ENCODE results near the gene COMT. TPM values are rescaled to one million over a fixed set of nuclear protein-coding genes. Genes with fewer than 3 reads are reported as not detected.
A peak's percentile ranks its signal among the peaks of the same experiment; 100 is the strongest.

The COMT gene
- total RNA-seq, 1 experiment from 2014 or later, result 30.8 TPM

DNA sequence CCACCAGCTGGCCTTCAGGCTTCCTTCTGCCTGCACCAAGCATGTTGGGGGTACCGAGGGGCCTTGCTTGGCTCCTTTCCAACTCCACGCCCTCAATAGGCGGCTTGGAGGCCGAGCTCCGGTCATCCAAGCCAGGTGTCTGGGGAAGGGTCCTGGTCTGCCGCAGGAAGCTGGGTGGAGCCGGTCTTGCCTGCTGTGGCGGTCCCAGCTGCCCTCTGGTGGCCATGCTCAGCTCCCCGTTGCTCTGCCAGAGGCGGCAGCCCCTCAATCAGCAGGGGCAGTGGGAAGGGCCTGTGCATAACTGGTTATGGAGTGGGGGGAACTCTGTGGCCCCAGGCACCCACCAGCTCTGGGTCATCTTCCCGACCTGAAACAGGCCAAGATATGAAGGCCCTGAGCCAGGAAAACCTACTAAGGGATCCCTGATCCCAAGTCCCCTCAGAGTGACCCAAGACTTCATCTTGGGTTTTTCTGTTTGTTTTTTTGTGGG is 71.9 kb downstream of the COMT start (continued):
- TF ChIP-seq NR2C2 (CRISPR knock-in tag; IDR thresholded peaks at IDR 0.05) (no peak), ZNF263 (CRISPR knock-in tag; IDR thresholded peaks at IDR 0.05; ENCODE audit: low read depth) (no peak), FOXP1 (CRISPR knock-in tag; IDR thresholded peaks at IDR 0.05; ENCODE audit: borderline replicate concordance) (peak; percentile 48; the same call in 1 of the 2 replicates)
- TF ChIP-seq, protein P1, sequence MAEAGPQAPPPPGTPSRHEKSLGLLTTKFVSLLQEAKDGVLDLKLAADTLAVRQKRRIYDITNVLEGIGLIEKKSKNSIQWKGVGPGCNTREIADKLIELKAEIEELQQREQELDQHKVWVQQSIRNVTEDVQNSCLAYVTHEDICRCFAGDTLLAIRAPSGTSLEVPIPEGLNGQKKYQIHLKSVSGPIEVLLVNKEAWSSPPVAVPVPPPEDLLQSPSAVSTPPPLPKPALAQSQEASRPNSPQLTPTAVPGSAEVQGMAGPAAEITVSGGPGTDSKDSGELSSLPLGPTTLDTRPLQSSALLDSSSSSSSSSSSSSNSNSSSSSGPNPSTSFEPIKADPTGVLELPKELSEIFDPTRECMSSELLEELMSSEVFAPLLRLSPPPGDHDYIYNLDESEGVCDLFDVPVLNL (CRISPR knock-in tag; IDR thresholded peaks at IDR 0.05; ENCODE audit: borderline replicate concordance, low read depth), result no peak

DNA sequence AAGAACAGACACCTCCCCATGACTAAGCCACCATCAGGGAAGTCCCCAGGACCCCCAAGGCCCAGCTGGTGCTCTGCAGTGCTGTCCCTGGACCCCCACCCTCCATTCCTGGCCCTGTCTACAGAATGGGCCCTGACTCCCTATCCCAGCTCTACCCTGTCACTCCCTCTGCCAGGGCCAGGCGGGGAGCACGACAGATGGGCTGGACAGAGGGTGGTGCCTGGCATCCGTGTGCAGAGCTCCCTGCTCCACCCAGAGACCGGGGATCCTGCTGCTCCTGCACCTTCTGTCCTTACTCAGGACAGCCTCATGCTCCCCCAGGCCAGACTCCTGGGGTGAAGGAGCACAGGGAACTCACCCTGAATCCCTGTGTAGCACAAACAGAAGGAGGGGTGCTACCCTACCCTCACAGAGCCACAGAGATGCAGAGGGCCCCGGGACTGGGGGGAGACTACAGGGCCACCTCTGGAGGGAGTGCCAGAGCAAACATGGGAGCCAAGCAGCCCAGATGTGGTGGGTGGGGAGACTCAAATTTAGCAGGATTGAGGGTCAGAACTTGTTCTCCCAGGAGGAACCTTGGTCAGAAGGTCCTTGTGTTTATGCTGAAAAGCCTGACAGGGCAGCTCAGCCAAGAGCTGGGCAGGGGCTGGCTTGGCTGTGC is 73.1 kb downstream of the COMT start:
- no peak overlapping the region; the same call in 1 of the 2 replicates for H3K27ac Mint-ChIP-seq
- peaks cover 8% of the 10 kb centered on the region for H3K4me1 Mint-ChIP-seq
- DNase-seq (ENCODE audit: low spot score) (no peak), ATAC-seq (no peak)
- no peak for TF ChIP-seq CREM (CRISPR knock-in tag; IDR thresholded peaks at IDR 0.05)
- no peak for TF ChIP-seq HMGA2 (CRISPR knock-in tag; IDR thresholded peaks at IDR 0.05)
- TF ChIP-seq, protein P2, sequence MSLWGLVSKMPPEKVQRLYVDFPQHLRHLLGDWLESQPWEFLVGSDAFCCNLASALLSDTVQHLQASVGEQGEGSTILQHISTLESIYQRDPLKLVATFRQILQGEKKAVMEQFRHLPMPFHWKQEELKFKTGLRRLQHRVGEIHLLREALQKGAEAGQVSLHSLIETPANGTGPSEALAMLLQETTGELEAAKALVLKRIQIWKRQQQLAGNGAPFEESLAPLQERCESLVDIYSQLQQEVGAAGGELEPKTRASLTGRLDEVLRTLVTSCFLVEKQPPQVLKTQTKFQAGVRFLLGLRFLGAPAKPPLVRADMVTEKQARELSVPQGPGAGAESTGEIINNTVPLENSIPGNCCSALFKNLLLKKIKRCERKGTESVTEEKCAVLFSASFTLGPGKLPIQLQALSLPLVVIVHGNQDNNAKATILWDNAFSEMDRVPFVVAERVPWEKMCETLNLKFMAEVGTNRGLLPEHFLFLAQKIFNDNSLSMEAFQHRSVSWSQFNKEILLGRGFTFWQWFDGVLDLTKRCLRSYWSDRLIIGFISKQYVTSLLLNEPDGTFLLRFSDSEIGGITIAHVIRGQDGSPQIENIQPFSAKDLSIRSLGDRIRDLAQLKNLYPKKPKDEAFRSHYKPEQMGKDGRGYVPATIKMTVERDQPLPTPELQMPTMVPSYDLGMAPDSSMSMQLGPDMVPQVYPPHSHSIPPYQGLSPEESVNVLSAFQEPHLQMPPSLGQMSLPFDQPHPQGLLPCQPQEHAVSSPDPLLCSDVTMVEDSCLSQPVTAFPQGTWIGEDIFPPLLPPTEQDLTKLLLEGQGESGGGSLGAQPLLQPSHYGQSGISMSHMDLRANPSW (CRISPR knock-in tag; conservative IDR thresholded peaks at IDR 0.05; ENCODE audit: low read depth), result no peak
- no peak for TF ChIP-seq NR1H2 (CRISPR knock-in tag; IDR thresholded peaks at IDR 0.05)
- TF ChIP-seq, protein P3, sequence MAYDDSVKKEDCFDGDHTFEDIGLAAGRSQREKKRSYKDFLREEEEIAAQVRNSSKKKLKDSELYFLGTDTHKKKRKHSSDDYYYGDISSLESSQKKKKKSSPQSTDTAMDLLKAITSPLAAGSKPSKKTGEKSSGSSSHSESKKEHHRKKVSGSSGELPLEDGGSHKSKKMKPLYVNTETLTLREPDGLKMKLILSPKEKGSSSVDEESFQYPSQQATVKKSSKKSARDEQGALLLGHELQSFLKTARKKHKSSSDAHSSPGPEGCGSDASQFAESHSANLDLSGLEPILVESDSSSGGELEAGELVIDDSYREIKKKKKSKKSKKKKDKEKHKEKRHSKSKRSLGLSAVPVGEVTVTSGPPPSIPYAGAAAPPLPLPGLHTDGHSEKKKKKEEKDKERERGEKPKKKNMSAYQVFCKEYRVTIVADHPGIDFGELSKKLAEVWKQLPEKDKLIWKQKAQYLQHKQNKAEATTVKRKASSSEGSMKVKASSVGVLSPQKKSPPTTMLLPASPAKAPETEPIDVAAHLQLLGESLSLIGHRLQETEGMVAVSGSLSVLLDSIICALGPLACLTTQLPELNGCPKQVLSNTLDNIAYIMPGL (CRISPR knock-in tag; IDR thresholded peaks at IDR 0.05), result 0 out of 2 replicates have a peak, but pooled peaks have one; percentile 47
- TF ChIP-seq, protein P4, sequence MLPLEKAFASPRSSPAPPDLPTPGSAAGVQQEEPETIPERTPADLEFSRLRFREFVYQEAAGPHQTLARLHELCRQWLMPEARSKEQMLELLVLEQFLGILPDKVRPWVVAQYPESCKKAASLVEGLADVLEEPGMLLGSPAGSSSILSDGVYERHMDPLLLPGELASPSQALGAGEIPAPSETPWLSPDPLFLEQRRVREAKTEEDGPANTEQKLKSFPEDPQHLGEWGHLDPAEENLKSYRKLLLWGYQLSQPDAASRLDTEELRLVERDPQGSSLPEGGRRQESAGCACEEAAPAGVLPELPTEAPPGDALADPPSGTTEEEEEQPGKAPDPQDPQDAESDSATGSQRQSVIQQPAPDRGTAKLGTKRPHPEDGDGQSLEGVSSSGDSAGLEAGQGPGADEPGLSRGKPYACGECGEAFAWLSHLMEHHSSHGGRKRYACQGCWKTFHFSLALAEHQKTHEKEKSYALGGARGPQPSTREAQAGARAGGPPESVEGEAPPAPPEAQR (CRISPR knock-in tag; IDR thresholded peaks at IDR 0.05), result no peak
- no peak for TF ChIP-seq ELF4 (CRISPR knock-in tag; IDR thresholded peaks at IDR 0.05; ENCODE audit: low read depth)
- TF ChIP-seq IRF2 (CRISPR knock-in tag; IDR thresholded peaks at IDR 0.05; ENCODE audit: borderline replicate concordance, low read depth), result no peak
- CTCF ChIA-PET, result interaction anchor here (0.9 to 6.5 kb wide), 12 partner anchors 8 to 284 kb away, joined by 3 to 181 read pairs (median 10); no protein-coding TSS in a partner anchor
- no peaks in the 10 kb centered on the region for H3K9me3 Mint-ChIP-seq
- H3K4me3 Mint-ChIP-seq, result peak overlapping the region; percentile 64
- H3K27me3 Mint-ChIP-seq (ENCODE audit: low read depth), result peaks cover 41% of the 10 kb centered on the region
- POLR2A ChIA-PET, result no interaction called here
- no peaks in the 10 kb centered on the region for H3K36me3 Mint-ChIP-seq

DNA sequence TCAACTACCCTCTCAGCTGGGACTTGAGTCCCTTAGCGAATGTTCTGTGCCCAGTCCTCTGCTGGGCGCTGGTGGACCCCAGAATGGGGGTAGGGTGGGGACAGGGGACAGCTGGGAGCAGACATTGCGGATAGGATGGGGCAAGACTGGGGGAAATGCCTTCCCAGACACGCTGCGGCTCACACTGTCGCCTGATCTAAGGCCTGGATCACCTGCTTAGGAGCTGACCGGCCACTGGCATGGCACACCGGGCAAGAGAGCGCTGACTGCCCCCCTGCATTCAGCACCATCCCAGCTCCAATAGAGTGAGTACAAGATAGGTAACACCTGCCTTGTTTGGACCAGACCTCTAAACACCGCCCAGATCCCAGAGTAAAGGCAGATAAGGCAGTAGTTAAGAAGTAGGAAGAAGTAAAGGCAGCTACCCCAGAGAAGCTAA is 73.6 kb downstream of the COMT start:
- no peak for DNase-seq (ENCODE audit: low spot score)
- CTCF ChIA-PET, result interaction anchor here (0.9 to 6.5 kb wide), 10 partner anchors 14 to 284 kb away, joined by 3 to 181 read pairs (median 5); no protein-coding TSS in a partner anchor
- H3K36me3 Mint-ChIP-seq, result no peaks in the 10 kb centered on the region
- H3K27me3 Mint-ChIP-seq (ENCODE audit: low read depth), result peaks cover 47% of the 10 kb centered on the region
- H3K4me1 Mint-ChIP-seq, result peaks cover 8% of the 10 kb centered on the region
- no peak for ATAC-seq
- peak overlapping the region; percentile 64 for H3K4me3 Mint-ChIP-seq
- no peaks in the 10 kb centered on the region for H3K9me3 Mint-ChIP-seq
- POLR2A ChIA-PET, result interaction anchor here (1.2 kb wide), 1 partner anchor 64 kb away, joined by 3 read pairs; no protein-coding TSS in a partner anchor
- H3K27ac Mint-ChIP-seq, result no peak overlapping the region
- no peak for TF ChIP-seq ZNF396 (CRISPR knock-in tag; IDR thresholded peaks at IDR 0.05; ENCODE audit: borderline replicate concordance)
- TF ChIP-seq, protein P5, sequence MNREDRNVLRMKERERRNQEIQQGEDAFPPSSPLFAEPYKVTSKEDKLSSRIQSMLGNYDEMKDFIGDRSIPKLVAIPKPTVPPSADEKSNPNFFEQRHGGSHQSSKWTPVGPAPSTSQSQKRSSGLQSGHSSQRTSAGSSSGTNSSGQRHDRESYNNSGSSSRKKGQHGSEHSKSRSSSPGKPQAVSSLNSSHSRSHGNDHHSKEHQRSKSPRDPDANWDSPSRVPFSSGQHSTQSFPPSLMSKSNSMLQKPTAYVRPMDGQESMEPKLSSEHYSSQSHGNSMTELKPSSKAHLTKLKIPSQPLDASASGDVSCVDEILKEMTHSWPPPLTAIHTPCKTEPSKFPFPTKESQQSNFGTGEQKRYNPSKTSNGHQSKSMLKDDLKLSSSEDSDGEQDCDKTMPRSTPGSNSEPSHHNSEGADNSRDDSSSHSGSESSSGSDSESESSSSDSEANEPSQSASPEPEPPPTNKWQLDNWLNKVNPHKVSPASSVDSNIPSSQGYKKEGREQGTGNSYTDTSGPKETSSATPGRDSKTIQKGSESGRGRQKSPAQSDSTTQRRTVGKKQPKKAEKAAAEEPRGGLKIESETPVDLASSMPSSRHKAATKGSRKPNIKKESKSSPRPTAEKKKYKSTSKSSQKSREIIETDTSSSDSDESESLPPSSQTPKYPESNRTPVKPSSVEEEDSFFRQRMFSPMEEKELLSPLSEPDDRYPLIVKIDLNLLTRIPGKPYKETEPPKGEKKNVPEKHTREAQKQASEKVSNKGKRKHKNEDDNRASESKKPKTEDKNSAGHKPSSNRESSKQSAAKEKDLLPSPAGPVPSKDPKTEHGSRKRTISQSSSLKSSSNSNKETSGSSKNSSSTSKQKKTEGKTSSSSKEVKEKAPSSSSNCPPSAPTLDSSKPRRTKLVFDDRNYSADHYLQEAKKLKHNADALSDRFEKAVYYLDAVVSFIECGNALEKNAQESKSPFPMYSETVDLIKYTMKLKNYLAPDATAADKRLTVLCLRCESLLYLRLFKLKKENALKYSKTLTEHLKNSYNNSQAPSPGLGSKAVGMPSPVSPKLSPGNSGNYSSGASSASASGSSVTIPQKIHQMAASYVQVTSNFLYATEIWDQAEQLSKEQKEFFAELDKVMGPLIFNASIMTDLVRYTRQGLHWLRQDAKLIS (CRISPR knock-in tag; IDR thresholded peaks at IDR 0.05; ENCODE audit: borderline replicate concordance), result no peak
- TF ChIP-seq ZNF232 (CRISPR knock-in tag; IDR thresholded peaks at IDR 0.05), result no peak
- TF ChIP-seq, protein P1 (CRISPR knock-in tag; IDR thresholded peaks at IDR 0.05; ENCODE audit: borderline replicate concordance, low read depth), result no peak
- TF ChIP-seq RORB (CRISPR knock-in tag; IDR thresholded peaks at IDR 0.05), result no peak
- no peak for TF ChIP-seq GABPB1 (CRISPR knock-in tag; IDR thresholded peaks at IDR 0.05)
- no peak for TF ChIP-seq HMGA2 (CRISPR knock-in tag; IDR thresholded peaks at IDR 0.05)
- no peak for TF ChIP-seq CREB1 (CRISPR knock-in tag; IDR thresholded peaks at IDR 0.05)

Measured in WTC11 (cell line).